NCI-H345 (cell line): ENCODE data around the gene P2RX2.

Experiments used
- DNase-seq: peaks from one replicate; lab custom pipeline; 2025; lab: John Stamatoyannopoulos, UW

P2RX2 gene

DNA sequence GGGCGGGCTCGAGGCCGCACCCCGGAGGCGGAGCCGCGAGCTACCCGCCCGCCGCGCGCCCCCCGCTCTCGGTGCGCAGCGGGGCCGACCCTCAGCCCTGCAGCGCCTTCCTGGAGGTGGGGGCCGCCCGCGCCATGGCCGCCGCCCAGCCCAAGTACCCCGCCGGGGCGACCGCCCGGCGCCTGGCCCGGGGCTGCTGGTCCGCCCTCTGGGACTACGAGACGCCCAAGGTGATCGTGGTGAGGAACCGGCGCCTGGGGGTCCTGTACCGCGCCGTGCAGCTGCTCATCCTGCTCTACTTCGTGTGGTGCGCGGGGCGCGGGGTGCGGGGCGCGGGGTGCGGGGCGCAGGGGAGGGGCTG lies at the start of gene P2RX2:
P2RX2 (plus strand) TSS at position 94 of the 361 bp plus-strand sequence; CDS start at position 135, 41 bp downstream.
- DNase-seq: no peak

DNA sequence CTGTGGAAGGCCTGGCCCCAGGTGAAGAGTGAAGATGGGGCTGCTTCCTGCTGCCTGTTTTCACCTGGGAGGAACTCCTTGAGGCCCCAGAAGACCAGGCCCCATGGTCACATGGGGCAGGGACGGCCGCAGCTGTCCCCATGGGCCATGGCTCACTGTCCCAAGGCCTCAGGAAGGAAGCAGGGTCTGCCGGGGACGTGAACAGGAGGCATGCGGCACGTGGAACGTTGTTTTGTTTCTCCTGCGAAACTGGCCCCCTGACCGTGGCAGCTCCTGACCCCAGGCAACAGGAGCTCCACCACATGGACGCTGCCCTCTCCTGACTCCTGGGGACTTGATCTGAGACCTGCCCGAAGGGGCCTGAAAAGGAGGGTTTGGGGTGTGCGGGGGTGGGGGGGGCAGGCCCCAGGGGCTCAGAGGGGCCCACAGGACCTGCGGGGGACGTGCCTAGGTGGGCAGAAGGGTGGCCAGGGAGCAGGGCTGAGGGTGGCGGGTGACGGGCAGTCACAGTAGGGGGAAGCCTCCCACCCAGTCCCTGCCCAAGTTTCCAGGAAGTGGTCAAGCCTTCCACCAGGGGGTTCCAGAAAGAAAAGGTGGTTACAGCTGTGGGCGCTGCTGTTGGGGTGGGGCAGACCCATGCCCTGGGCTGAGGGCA lies 49.6 kb upstream of the P2RX2 start:
- no peak for DNase-seq

DNA sequence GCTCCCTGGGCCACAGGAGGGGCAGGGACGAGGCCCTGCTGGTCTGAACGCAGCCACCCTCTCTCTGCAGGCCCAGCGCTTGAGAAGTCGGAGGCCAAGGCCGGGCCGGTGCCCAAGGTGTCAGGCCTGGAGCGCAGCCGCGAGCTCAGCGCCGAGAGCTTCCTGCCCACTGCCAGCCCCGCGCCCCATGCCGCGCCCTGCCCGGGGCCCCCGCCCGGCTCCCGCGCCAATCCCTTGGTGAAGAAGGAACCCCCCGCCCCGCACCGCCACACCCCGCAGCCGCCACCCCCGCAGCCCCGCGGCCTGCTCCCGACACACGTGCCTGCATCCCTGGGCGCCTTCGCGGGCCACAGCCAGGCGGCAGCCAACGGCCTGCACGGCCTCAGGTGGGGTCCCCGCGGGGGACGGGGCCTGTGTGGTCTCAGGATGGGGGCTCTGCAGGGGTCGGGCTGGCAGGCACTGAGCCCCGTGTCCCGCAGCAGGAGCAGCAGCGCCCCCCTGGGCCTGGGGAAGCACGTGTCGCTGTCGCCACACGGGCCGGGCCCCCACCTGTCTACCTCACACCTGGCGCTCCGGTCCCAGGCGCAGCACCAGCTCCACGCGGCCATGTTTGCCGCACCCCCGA lies 48.6 kb upstream of the P2RX2 start:
- DNase-seq: no peak

DNA sequence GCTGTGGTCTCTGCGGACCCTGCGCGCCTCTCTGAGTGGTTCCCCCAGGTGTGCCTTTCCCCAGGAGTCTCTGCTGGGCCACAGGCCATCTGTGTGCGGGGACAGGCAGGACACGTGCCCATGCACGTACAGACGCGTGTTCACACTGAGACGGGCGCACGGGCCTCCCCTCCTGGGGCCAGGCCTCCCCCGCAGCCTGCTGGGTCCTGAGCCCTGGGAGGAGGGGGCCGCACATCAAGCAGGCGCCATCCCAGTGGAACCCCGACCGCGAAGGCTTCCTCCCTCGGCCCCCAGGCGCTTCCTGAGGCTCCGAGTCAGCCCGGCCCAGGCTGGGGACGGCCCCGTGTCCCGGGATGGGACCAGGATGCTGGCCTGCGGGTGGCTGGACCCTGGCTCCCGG lies 47.9 kb upstream of the P2RX2 start:
- DNase-seq: no peak

DNA sequence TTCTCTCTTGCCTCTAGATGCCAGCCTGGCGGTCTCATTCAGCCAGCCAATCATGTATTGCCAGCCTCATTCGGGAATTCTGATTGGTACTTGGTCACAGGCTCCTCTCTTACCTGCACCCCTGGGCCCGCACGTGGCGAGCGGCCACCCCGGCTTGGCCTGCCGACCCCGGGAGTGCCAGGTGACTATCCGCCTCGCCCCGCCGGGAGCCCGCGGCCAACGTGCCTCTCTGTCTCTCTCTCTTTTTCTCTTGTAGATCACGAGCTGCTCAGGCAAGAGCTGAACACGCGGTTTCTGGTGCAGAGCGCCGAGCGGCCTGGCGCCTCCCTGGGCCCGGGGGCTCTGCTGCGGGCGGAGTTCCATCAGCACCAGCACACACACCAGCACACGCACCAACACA lies 47.5 kb upstream of the P2RX2 start:
- DNase-seq: no peak

DNA sequence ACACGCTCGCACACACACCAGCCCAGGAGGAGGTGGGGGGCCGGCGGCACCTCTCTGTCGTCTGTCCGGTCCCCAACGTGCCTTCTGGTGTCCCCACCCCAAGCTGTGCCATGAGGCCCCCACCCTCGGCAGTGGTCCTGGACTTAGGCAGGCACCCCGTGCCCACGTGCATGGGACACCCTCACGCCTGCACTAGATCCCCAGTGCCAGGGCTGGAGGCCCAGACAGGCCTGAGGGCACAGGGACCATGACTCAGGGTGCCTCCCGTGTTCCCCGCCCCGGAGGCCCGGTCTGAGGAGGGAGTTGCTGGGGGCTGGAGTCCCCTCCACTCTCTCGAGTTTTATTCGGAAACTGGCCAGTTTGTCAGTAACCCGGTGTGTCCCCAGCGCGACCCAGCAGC lies 47.0 kb upstream of the P2RX2 start:
- DNase-seq: no peak

DNA sequence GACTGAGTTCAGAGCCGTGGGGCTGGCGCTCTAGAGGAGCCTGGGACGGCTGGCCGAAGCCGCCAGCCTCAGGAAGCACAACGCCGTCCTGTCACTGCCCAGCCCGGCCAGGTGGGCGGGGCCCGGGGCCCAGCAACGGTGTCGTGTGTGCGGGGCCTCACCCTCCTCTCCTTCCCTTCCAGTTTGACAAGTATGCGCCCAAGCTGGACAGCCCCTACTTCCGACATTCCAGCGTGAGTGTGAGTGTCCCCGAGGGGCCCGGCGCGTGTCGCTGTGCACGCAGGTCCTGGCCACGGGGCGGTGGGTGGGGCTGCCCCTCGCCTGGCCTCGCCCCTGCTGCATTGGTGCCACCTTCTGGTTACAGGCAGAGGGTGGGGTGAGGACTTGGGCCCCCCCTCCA lies 46.5 kb upstream of the P2RX2 start:
- no peak for DNase-seq

DNA sequence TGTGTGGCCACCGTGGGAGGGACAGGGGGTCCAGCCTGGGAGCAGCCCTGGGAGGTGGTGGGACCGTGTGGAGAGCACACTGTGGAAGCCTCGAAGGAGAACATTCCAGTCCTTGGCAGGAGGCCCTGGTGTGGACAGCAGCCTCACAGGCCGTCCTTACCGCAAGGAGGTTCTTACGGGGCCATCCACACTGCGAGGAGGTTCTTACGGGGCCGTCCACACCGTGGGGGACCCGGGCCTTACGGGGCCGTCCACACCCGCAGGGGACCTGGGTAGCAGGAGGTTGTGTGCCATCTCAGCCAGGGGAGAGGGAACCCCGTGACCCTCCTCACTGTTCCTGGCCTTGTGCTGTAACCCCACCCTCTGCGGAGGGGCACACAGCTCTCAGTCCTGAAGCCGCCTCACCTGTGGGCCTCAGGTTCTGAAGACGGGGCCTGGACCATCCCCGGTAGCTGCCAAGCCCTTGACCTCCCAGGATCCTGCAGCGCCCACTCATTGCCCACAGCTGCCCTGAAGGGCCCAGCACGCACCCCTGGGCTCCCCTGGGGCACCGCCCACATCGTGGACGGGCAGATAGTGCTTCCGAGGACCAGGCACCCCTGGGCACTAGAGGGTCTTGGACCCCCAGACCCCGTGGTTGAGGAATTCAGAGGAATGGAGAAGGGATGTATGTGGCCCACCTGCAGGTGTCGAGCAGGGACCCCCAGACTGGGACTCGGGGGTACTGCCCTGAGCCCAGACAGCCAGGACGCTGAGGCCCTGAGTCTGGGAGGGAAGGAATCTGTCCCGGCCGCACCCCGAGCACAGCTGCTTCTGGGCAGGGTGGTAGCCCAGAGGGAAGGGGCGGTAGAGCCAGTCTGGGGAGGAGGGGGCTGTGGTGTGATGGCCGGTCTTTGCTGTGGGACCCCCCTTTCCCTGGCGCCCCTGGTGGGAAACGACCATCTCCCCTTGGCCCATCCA lies 45.5 kb upstream of the P2RX2 start:
- no peak for DNase-seq

DNA sequence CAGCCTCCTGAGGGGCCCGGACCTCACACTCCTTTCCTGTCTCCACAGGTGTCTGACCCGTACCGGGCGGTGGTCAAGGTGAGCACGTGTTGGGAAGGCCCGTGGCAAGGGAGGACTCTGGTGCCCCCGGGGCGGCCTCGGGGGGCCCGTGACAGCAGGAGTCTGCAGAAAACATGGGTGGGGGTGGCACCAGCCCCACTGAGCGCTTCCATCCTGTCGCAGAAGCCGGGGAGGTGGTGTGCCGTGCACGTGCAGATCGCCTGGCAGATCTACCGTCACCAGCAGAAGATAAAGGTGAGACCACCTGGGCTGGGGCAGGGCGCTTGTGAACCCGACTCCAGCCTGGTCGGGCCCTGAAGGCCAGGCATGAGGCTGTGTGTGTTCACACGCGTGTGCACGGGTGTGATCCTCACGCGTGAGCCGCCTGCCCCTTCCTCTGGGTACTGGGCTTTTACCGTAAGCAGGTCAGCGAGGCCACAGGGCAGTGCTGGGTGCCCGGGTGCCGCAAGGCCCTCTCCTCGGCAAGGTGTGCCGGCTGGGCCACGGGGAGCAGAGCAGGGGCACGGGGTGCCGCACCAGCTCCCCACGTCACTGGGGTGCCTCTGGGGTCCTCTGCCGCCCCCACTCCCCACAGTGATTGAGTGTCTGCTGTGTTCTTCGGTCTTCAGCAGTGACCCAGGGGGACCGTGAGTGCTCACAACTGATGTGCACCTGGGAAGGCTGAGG lies 44.1 kb upstream of the P2RX2 start:
- no peak for DNase-seq

DNA sequence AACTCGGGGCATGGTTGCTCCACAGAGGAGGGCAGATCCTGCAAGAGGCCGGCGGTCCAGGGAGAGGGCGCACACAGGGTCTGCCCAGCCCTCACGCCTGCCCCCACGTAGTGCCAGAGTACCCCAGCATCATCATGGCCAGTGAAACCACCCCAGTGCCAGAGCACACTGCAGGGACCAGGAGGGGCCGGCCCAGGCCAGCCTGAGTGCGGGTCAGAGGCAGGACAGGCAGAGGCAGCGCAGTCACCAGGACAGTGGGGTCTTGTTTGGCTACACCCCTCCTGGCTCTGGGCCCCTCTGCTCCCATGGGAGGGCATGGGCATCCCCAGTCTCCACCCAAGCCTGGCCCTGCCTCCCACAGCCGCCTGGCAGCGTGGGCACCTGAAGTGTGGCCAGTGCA lies 42.9 kb upstream of the P2RX2 start:
- DNase-seq: no peak

DNA sequence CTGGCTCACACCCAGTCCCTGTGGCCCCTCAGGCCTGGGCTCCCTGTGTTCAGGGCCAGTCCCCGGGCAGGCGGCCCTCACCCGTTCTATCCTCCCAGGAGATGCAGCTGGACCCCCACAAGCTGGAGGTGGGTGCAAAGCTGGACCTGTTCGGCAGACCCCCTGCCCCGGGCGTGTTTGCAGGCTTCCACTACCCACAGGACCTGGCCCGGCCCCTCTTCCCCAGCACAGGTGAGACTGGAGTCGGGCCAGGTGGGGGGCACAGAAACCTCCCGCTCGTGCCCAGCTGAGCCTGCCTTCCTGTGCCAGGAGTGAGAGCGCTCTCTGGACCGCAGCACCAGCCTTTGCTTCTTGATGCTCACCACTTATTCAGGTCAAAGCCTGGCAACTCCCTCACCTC lies 41.9 kb upstream of the P2RX2 start:
- DNase-seq: no peak

DNA sequence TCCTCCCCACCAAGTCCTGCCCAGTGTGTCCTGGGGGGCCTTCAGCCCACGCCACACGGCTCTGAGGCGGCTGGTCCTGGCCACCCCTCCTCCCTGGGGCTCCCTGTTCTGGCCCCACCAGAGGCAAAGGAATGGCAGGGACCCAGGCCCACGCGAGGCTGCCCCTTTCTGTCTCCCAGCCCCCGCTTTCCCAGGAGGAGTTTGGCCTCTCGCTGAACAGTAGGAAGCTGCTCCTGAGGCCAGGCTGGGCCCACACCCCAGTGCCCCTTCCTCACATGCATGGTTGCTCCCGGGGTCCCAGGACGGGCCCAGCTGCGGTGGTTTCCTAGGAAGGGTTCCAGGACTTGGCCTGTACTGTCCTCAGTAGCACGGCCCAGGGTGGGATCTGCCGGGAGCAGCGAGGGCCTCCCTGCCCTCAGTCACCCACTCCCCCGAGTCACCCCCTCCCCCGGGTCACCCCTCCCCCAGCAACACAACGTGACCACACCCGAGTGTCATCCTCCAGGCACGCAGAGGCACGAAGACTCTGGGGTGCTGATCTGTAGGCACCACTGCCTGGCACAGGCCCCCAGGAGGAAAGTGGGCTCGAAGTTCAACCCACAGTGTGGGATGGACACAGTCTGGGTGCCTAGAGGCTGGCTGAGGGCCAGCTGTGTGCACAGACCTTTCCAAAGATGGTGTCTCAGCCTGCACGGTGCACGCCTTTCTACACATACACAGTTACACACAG lies 41.2 kb upstream of the P2RX2 start:
- no peak for DNase-seq

DNA sequence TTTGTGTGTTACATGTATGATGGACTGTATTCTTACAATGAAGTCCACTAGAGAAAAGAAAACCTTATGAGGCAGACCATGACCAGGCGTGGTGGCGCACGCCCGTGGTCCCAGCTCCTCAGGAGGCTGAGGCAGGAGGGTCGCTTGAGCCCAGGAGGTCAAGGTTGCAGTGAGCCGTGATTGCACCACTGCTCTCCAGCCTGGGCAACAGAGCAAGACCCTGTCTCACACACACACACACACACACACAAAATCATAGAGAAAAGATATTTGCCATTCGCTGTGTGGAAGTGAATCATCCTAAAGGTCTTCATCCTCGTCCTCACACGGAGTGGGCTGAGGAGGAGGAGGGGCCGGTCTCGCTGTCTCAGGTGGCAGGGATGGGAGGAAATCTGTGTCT lies 40.5 kb upstream of the P2RX2 start:
- DNase-seq: no peak

DNA sequence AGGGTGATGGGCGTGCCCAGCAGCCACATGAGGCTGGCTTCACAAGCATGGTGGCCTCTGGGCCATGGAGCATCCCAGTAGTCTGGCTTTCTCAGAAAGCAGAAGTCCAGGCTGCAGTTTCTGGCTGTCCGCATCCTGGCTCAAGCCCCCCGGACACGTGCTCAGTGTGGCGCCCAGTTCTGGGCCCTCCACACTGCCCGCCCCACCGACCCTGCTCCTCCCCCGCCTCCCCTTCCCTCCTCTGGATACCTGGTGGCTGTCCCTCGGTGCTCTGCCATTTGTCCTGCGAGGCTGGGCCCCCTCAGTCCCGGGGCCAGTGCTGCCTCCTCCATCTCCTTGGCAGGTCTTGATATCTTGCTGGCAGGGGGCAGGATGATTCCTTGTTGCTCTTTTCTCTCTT lies 39.8 kb upstream of the P2RX2 start:
- no peak for DNase-seq

DNA sequence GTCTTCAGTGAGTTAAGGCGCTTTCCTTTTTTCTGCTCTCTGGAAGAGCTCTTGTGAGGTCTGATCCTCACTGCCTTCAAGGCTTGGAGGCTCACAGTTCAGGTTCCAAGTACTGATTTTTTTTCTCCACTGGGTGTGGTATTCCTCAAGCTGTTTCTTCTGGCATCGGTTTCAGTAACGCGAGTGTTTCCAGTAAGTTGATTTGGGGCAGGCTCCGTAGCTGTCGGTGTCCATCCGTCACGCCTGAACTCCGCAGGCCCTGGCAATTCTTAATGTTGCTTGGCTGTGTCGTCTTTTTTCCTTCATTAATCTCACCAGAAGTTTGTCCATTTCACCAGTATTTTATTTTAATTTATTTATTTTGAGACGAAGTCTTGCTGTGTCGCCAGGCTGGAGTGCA lies 38.8 kb upstream of the P2RX2 start:
- no peak for DNase-seq

DNA sequence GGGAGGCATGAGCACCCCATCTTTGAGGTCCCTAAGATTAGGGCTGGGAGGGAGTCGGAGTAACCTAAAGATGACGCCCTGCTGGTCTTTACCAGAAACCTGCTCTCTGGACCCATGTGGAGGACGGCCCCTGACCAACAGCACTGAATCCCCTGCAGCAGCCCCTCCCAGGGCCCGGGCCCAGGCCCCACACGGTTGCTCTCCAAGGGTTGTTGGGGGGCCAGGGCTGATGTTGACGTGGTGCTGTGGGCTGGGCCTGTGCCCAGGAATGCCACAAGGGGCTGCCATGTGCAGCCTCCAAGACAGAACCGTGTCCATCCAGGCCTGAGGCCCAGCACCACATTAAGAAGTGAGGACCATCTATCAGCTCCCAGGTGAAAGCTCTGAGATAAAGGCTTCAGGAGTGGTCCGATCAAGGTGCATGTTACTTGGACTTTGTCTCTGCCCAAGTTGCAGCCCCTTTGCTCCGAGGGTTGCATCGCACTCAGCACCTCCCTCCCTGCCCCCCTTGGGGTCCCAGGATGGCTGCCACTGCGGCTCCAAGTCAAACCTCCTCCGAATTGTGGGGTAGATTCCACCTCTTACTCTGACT lies 37.8 kb upstream of the P2RX2 start:
- DNase-seq: no peak

DNA sequence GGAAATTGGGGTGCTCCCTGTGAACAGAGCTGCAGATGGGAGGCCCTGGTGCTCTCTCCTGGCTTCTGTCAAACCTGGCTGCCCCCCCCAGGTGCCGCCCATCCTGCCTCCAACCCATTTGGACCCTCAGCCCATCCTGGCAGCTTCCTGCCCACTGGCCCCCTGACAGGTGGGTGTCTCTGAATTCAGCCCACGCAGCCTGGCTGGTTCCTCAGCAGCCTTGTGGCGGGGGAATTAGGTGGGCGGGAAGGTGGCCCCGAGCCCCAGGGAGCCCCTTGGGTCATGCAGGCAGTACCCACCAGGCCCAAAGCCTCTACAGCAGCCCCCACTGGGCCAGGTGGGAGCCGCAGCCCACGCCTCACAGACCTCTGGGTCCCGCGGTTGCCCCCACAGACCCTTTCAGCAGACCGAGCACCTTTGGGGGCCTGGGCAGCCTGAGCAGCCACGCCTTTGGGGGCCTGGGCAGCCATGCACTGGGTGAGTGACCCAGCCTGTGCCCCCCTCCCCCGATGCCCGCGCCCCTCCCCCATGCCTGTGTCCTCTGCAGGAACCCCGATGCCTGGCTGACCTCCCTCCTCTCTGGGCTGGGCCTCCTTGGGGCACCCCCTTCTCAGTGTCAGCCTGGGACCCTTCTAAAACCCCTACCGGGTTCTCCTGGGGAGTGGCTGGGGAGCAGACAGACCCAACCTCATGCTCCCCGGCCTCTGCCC lies 37.1 kb upstream of the P2RX2 start:
- no peak for DNase-seq

DNA sequence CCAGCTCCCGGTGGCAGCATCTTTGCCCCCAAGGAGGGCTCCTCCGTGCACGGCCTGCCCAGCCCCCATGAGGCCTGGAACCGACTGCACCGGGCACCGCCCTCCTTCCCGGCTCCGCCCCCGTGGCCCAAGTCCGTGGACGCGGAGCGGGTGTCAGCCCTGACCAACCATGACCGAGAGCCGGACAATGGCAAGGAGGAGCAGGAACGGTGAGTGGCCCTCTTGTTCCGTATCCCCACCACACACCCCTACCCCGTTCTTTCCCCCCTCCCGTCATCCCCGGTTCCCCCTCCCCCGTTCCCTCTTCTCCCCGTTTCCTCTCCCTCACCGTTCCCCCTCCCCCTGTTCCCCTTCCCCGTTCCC lies 36.5 kb upstream of the P2RX2 start:
- no peak for DNase-seq

DNA sequence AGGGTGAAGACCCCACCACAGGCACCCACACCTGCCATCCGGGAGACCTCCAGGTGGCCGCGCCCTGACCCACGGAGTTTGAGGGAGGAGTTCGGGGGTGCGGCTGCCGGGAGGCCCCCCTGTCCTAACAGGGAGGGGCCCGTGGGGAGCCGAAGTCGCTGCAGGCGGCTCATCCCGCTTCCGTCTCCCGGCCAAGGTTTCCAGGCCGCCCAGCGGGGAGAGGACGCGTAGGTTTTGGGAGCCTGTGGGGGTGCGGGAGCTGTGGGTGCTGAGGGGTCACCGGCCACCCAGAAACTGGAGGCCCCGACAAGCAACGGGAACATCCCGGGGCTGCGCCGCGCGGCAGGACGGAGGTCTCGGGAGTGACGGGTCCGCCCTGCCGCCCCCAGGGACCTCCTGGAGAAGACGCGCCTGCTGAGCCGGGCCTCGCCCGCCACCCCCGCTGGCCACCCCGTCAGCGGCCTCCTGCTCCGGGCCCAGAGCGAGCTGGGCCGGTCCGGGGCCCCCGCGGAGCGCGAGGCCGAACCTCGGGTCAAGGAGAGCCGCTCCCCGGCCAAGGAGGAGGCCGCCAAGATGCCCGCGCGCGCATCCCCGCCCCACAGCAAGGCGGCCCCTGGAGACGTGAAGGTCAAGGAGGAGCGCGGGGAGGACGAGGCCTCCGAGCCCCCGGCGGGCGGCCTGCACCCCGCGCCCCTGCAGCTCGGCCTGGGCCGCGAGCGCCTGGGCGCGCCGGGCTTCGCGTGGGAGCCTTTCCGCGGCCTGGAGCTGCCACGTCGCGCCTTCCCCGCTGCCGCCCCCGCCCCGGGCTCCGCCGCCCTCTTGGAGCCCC lies 35.8 kb upstream of the P2RX2 start:
- DNase-seq: no peak

DNA sequence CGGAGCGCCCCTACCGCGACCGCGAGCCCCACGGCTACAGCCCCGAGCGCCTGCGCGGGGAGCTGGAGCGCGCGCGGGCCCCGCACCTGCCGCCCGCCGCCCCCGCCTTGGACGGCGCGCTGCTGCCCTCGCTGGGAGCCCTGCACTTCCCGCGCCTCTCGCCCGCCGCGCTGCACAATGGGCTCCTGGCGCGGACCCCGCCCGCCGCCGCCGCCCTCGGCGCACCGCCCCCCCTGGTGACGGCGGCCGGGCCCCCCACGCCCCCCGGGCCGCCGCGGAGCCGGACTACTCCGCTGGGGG lies 35.2 kb upstream of the P2RX2 start:
- DNase-seq: no peak
